Hippocampal formation (tissue), 2 donors: Measurements from ENCODE around the gene NCLN.
"Not testable (repeated sequence)": the region's sequence is repeated elsewhere in the genome, so short reads cannot be mapped to it uniquely, and the experiment has no call there.

ENCODE experiments used
- DNase-seq, 2 donors: peaks; one replicate each; lab custom pipeline; 2025; lab: John Stamatoyannopoulos, UW

Gene NCLN

GRCh38 chr19:3154957-3155736 lies 30.6 kb upstream of the NCLN start:
- DNase-seq: no peak

GRCh38 chr19:3157096-3157845 lies 28.5 kb upstream of the NCLN start:
- DNase-seq: no peak

GRCh38 chr19:3159565-3159964 lies 26.2 kb upstream of the NCLN start:
- no peak for DNase-seq

GRCh38 chr19:3160219-3160618 lies 25.5 kb upstream of the NCLN start:
- no peak for DNase-seq

- no peak for DNase-seq
These were observed 24.3 kb upstream of the NCLN start for GRCh38 chr19:3161453-3161852.

- no peak for DNase-seq
These were observed 23.1 kb upstream of the NCLN start for GRCh38 chr19:3162418-3163229.

GRCh38 chr19:3163230-3163886 lies 22.4 kb upstream of the NCLN start:
- DNase-seq: peak; percentile 2 to 18

DNA sequence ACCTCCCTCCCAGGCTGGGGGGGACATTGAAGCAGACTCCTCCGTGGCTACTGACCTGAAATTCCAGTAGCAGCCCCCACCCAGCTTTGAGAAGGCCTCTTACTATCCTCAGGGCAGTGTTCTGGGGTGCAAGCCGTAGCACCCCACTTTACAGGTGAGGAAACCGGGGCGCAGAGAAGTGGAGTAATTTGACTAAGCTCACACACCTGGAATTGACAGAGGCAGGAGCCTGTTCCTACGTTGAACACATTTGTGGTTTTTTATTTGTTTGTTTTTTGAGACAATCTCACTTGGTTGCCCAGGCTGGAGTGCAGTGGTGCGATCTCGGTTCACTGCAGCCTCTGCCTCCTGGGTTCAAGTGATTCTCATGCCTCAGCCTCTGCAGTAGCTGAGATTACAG lies 21.8 kb upstream of the NCLN start:
- no peak for DNase-seq

DNA sequence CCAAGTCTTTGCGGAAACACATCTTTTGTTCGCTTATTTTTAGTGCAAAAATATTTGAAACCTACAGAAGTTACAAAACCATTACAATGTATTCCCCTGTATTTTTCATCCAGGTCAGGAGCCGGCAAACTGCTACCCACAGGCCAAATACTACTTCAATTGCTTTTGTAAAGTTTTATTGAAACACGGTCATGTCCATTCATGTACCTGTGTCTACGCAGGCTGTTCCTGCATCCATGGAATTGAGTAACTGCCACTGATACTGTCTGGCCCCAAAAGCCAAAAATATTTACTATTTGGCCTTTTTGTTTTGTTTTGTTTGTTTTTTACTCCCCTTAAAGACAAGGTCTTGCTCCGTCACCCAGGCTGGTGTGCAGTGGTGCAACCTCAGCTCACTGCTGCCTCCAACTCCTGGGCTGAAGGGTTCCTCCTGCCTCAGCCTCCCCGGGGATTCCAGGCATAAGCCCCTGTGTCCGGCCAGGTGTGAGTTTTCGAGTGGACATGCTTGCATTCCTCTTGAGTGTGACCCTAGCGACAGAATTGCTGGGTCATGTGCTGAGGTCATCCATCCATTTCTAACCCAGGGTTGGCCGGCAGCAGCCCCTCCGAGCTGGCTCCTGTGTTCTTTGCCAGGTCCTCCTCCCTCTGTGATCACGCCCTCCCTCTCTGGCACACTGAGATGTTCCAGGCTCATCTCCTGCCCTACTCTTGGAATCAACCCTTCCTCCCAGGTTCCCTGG lies 18.0 kb upstream of the NCLN start:
- DNase-seq: no peak

DNA sequence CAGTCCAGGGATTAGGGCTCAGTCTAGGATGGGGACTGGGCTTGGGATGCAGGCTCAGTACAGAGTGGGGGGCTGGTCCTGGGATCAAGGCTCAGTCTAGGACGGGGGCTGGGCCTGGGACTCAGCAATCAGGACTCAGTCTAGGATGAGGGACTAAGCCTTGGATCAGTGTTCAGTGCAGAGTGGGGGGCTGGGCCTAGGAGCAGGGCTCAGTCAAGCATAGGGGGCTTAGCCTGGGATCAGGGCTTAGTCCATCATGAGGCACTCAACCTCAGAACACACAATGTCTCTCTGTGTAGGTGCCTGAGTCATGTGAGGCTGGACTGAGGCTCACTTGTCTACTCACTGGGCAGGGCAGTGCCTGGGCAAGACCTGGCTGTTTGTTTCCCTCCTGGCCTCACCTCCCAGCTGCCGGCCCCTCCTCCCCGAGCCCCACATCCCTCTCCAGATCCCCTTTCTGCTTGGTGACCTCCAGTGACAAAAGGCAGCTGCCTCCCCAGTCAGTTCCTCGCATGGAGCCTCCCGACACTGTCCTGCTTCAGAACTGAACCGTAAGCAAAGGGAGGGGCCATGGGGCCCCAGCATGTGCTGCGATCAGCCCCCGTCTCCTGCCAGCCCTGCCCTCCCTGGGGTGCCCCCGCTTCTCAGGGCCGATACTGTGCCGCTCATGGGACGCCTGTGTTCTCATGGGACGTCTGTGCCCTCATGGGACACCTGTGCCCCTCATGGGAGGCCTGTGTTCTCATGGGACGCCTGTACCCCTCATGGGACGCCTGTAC lies 13.6 kb upstream of the NCLN start:
- DNase-seq: no peak

GRCh38 chr19:3172673-3173000 lies 13.1 kb upstream of the NCLN start:
- not testable (repeated sequence) for DNase-seq

DNA sequence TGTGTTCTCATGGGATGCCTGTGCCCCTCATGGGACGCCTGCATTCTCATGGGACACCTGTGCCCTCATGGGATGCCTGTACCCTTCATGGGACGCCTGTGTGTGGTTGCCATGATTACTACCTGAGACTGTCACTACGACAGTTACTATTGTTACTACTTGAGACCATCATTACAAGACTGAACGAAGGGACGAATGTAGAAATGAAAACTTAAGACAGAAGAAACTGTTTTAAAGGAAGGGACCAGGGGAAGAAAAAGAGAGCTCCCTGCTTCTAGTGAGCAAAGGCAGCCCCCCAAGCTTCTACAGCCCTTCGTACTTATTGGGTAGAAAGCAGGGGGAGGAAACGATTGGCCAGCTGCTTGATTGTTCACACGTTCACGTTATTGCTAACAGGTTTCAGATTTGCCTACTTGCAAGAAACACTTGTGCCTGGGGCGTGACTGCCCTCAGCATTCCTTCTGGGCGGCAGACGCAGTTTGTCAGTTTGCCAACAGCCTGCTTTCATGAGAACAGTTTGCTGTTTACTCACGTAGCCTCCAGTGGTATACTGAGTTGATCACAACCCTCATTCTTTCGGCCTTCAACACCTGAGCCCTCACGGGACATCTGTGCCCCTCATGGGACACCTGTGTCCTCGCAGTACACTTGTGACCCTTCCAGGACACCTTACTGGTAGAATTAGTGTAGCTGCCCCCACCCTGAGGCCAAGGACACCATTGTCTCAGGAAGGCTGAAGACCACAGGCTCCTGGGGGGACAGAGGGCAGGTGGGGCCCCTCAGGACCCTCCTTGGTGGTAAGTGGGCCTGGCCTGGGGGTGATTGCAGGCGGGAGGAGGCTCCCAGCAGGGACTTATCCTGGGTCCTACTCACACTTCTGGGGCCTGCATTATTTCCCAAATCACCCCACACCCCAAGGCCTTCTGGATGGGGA lies 9.7 kb upstream of the NCLN start:
- no peak for DNase-seq

GRCh38 chr19:3176715-3177501 lies 8.8 kb upstream of the NCLN start:
- DNase-seq: no peak

- DNase-seq: no peak
These were observed 7.3 kb upstream of the NCLN start, which contains the start of gene S1PR4 for GRCh38 chr19:3178377-3178972. Gene S1PR4 (plus strand): TSS chr19:3178769. CDS start chr19:3178793, 24 bp downstream.

DNA sequence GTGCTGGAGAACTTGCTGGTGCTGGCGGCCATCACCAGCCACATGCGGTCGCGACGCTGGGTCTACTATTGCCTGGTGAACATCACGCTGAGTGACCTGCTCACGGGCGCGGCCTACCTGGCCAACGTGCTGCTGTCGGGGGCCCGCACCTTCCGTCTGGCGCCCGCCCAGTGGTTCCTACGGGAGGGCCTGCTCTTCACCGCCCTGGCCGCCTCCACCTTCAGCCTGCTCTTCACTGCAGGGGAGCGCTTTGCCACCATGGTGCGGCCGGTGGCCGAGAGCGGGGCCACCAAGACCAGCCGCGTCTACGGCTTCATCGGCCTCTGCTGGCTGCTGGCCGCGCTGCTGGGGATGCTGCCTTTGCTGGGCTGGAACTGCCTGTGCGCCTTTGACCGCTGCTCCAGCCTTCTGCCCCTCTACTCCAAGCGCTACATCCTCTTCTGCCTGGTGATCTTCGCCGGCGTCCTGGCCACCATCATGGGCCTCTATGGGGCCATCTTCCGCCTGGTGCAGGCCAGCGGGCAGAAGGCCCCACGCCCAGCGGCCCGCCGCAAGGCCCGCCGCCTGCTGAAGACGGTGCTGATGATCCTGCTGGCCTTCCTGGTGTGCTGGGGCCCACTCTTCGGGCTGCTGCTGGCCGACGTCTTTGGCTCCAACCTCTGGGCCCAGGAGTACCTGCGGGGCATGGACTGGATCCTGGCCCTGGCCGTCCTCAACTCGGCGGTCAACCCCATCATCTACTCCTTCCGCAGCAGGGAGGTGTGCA lies 6.6 kb upstream of the NCLN start:
- no peak for DNase-seq

GRCh38 chr19:3179739-3180293 lies 5.9 kb upstream of the NCLN start:
- DNase-seq: no peak
